Mesendoderm (in vitro differentiated cells): ENCODE data around the gene RBMS3.

Experiments used
- DNase-seq: peaks from one replicate; pipeline ENCODE4 v3.0.0; 2013
- H2AK5ac ChIP-seq: 2 replicates; pipeline ENCODE4 v1.6.1; 2013; ENCODE audit warnings: low read length, inconsistent platforms
- H2BK120ac ChIP-seq: 2 replicates; pipeline ENCODE4 v1.6.1; 2013; ENCODE audit warnings: low read depth, mild to moderate bottlenecking, low read length, moderate library complexity, mixed read lengths
- H2BK15ac ChIP-seq: replicated peaks from 2 replicates; pipeline ENCODE4 v1.6.1; 2013; ENCODE audit warnings: low read depth, mild to moderate bottlenecking, moderate library complexity
- H2BK5ac ChIP-seq: 2 replicates; pipeline ENCODE4 v1.6.1; 2013; ENCODE audit warnings: low read length, inconsistent platforms
- H3K18ac ChIP-seq: 2 replicates; pipeline ENCODE4 v1.6.1; 2013; ENCODE audit warnings: mild to moderate bottlenecking, low read length, mixed read lengths
- H3K23ac ChIP-seq: one replicate; pipeline ENCODE4 v1.6.1; 2013; ENCODE audit warnings: low read length
- H3K27ac ChIP-seq: 2 replicates; pipeline ENCODE4 v1.5.1; 2013; ENCODE audit warnings: low read depth, mild to moderate bottlenecking, inconsistent platforms, low read length, moderate library complexity
- H3K27me3 ChIP-seq: 2 replicates; pipeline ENCODE4 v1.6.1; 2013; ENCODE audit warnings: low read length, control low read depth, mild to moderate bottlenecking, inconsistent platforms; ENCODE audit not compliant: insufficient read depth, poor library complexity
- H3K36me3 ChIP-seq: 2 replicates; pipeline ENCODE4 v1.6.1; 2013; ENCODE audit warnings: low read length, inconsistent platforms; ENCODE audit not compliant: control insufficient read depth, insufficient read depth
- H3K4ac ChIP-seq: one replicate; pipeline ENCODE4 v1.6.1; 2013; ENCODE audit warnings: low read depth, mild to moderate bottlenecking, low read length, moderate library complexity
- H3K4me1 ChIP-seq: 2 replicates; pipeline ENCODE4 v1.6.1; 2013; ENCODE audit warnings: low read depth, low read length, inconsistent platforms; ENCODE audit not compliant: control insufficient read depth
- H3K4me2 ChIP-seq: 2 replicates; pipeline ENCODE4 v1.6.1; 2013; ENCODE audit warnings: low read length
- H3K4me3 ChIP-seq: 2 replicates; pipeline ENCODE4 v1.5.1; 2013; ENCODE audit warnings: mild to moderate bottlenecking, low read length
- H3K56ac ChIP-seq: one replicate; pipeline ENCODE4 v1.6.1; 2013; ENCODE audit warnings: low read length
- H3K79me1 ChIP-seq: 2 replicates; pipeline ENCODE4 v1.6.1; 2013; ENCODE audit warnings: low read length, inconsistent platforms
- H3K79me2 ChIP-seq: 2 replicates; pipeline ENCODE4 v1.6.1; 2013; ENCODE audit warnings: mild to moderate bottlenecking, low read length; ENCODE audit not compliant: control insufficient read depth, insufficient read depth
- H3K9ac ChIP-seq: 2 replicates; pipeline ENCODE4 v1.6.1; 2013; ENCODE audit warnings: low read length, inconsistent platforms
- H4K5ac ChIP-seq: one replicate; pipeline ENCODE4 v1.6.1; 2013; ENCODE audit warnings: low read length
- H4K8ac ChIP-seq: one replicate; pipeline ENCODE4 v1.6.1; 2013; ENCODE audit warnings: low read depth, mild to moderate bottlenecking, control low read depth, low read length, moderate library complexity
- WGBS: extraction: QIAGEN DNeasy Blood & Tissue Kit; methylation state at CpG from one replicate; pipeline ENCODE4 v1.1.7; 2013; ENCODE audit warnings: low lambda C conversion rate, missing lambda C conversion rate; ENCODE audit not compliant: insufficient coverage; ENCODE audit errors: extremely low coverage; 5-methylcytosine and 5-hydroxymethylcytosine counted together

The RBMS3 gene

DNA sequence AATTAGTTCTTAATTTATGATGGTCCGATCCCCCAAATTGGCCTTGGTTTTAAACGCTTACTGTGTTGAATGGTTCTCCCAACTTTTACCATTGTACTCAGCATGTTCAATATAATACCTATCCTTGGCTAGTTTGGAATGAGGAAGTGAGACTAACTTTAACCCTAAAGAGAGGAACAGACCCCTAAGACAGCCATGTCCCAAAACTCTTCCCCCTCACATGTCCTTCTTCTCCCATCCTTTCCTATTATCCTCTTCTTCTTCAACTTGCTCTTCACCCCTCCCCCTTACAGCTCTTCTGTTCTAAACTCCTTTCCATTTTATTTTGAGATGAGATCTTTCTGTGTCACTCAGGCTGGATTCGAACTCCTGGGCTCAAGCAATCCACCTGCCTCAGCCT is 116.5 kb downstream of the RBMS3 start:
- Histone ChIP-seq H3K4ac (no peak overlapping the region), H3K23ac (no peak overlapping the region), H3K36me3 (no peaks in the 10 kb centered on the region), H3K27me3 (no peaks in the 10 kb centered on the region), H3K4me1 (no peaks in the 10 kb centered on the region), H3K4me2 (no peak overlapping the region), H2AK5ac (no peak overlapping the region), H3K4me3 (no peak overlapping the region), H2BK120ac (no peak overlapping the region), H3K56ac (no peak overlapping the region), H3K9ac (no peak overlapping the region), H3K18ac (no peak overlapping the region), H3K79me2 (no peaks in the 10 kb centered on the region), H4K5ac (no peak overlapping the region), H2BK5ac (no peak overlapping the region), H4K8ac (no peak overlapping the region), H3K79me1 (no peaks in the 10 kb centered on the region), H3K27ac (no peak overlapping the region), H2BK15ac (no peak overlapping the region)
- no peak for DNase-seq
- no CpG with 5 or more reads among the region's 3 CpGs for WGBS

DNA sequence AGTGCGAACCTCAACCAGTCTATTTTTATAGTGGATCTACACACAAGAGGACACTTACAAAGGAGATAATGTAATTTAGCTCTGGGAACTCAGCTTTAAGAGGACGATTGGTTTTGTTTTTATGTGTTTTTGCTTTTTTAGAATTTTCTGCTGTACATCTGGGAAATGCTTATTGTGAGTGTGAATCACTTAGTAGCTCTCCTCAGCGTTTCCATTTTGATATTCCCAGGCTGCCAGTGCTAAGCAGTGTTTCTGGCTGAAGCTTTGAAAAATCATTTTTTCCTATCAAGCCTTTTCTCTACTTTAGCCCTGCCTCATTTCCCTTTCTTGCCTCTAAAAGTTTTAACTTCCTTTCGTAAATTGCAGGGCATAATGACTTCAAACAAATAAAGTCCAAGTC is 117.9 kb downstream of the RBMS3 start:
- H3K79me2 ChIP-seq = no peaks in the 10 kb centered on the region
- H2BK15ac ChIP-seq = no peak overlapping the region
- H3K9ac ChIP-seq = no peak overlapping the region
- no peak overlapping the region for H3K18ac ChIP-seq
- no peaks in the 10 kb centered on the region for H3K27me3 ChIP-seq
- no peak overlapping the region for H3K56ac ChIP-seq
- no peak overlapping the region for H3K4ac ChIP-seq
- no peak overlapping the region for H4K8ac ChIP-seq
- no peak overlapping the region for H3K27ac ChIP-seq
- H2BK5ac ChIP-seq = no peak overlapping the region
- H3K4me2 ChIP-seq = no peak overlapping the region
- H4K5ac ChIP-seq = no peak overlapping the region
- no peak overlapping the region for H3K4me3 ChIP-seq
- no peak overlapping the region for H2BK120ac ChIP-seq
- DNase-seq = no peak
- no peaks in the 10 kb centered on the region for H3K4me1 ChIP-seq
- no peak overlapping the region for H2AK5ac ChIP-seq
- no peaks in the 10 kb centered on the region for H3K79me1 ChIP-seq
- WGBS = no CpG with 5 or more reads among the region's 4 CpGs
- no peak overlapping the region for H3K23ac ChIP-seq
- H3K36me3 ChIP-seq = no peaks in the 10 kb centered on the region

DNA sequence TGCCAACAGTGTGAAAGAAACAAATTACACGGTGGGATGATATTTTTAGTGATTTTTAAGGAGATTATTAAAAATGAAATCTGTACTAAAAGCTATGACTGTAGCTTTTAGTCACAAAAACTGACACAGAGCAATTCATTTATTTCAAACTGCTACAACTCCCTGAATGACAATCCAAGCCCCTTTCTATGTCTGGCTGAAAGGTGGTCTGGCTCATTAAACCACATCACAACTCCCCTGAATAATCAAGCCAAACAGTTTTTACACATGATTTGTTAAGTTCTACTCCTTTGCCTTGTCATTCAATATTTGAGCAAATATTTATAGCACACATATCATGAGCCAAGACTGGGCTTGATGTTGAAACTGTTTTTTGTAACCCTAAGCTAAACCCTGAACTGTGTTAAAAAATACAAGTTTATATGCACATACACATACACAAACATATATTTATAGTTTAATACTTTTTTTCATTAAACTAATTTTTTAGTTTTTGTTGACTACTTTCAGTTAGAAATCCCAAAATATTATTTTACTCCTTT is 125.5 kb downstream of the RBMS3 start:
- no peak overlapping the region for H2BK120ac ChIP-seq
- H2AK5ac ChIP-seq = no peak overlapping the region
- H3K23ac ChIP-seq = no peak overlapping the region
- no peak overlapping the region for H4K8ac ChIP-seq
- no peak overlapping the region for H2BK5ac ChIP-seq
- WGBS = 100% methylated on average over 1 of the region's 1 CpG
- H2BK15ac ChIP-seq = no peak overlapping the region
- no peaks in the 10 kb centered on the region for H3K27me3 ChIP-seq
- no peak overlapping the region for H4K5ac ChIP-seq
- H3K36me3 ChIP-seq = no peaks in the 10 kb centered on the region
- H3K79me1 ChIP-seq = no peaks in the 10 kb centered on the region
- no peak overlapping the region for H3K4ac ChIP-seq
- no peaks in the 10 kb centered on the region for H3K79me2 ChIP-seq
- H3K27ac ChIP-seq = no peak overlapping the region
- no peaks in the 10 kb centered on the region for H3K4me1 ChIP-seq
- no peak overlapping the region for H3K18ac ChIP-seq
- H3K9ac ChIP-seq = no peak overlapping the region
- H3K4me2 ChIP-seq = no peak overlapping the region
- DNase-seq = no peak
- no peak overlapping the region for H3K56ac ChIP-seq
- no peak overlapping the region for H3K4me3 ChIP-seq

DNA sequence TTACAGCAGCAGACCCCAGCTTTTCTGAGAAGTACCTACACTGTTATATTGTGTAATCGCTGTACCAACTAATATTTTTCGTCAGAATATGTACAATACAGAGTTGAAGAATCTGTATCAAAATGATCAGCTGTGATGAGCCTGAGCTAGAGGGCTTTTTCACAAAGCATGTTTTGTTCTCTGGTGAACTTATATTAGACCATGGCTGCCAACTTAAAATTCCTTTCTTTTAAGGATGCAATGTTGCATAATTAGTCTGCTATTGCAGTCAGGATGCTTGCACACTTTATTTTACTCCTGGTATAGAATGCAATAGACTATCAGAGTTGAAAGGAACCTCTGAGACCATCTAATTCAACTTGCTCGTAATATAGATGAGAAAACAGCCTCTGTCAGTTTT is 127.8 kb downstream of the RBMS3 start:
- Histone ChIP-seq H4K8ac (no peak overlapping the region), H3K9ac (no peak overlapping the region), H3K27me3 (no peaks in the 10 kb centered on the region), H4K5ac (no peak overlapping the region), H2BK120ac (no peak overlapping the region), H3K79me1 (no peaks in the 10 kb centered on the region), H2AK5ac (no peak overlapping the region), H2BK5ac (no peak overlapping the region), H3K4me1 (no peaks in the 10 kb centered on the region), H3K79me2 (no peaks in the 10 kb centered on the region), H3K4ac (no peak overlapping the region), H3K56ac (no peak overlapping the region), H3K23ac (no peak overlapping the region), H3K4me2 (no peak overlapping the region), H2BK15ac (no peak overlapping the region), H3K27ac (no peak overlapping the region), H3K18ac (no peak overlapping the region), H3K4me3 (no peak overlapping the region), H3K36me3 (no peaks in the 10 kb centered on the region)
- no peak for DNase-seq
- WGBS = no CpG with 5 or more reads among the region's 3 CpGs

DNA sequence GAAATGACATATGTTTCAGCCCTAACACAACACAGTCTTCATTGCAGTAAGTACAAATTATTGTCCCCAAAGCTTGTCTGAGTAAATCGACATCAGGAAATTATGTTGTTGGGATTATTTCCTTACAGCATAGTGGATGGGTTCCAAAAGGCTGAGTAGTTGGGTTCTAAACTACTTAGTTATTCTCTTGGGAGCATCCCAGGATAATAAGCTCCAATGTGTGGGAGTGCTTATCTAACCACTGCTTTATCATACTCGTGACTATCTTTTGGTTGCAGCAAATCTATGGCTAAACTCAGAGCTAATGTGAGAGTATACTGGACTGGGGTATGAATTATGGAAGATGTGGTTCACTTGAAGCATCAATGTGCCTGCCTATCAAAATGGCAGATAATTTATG is 128.5 kb downstream of the RBMS3 start:
- H3K4me2 ChIP-seq = no peak overlapping the region
- no CpG with 5 or more reads among the region's 2 CpGs for WGBS
- no peak overlapping the region for H2AK5ac ChIP-seq
- no peaks in the 10 kb centered on the region for H3K79me1 ChIP-seq
- H4K5ac ChIP-seq = no peak overlapping the region
- H2BK5ac ChIP-seq = no peak overlapping the region
- H2BK120ac ChIP-seq = no peak overlapping the region
- H3K27ac ChIP-seq = no peak overlapping the region
- no peak overlapping the region for H3K18ac ChIP-seq
- H3K4ac ChIP-seq = no peak overlapping the region
- no peak overlapping the region for H3K23ac ChIP-seq
- no peak overlapping the region for H2BK15ac ChIP-seq
- H3K56ac ChIP-seq = no peak overlapping the region
- no peaks in the 10 kb centered on the region for H3K79me2 ChIP-seq
- no peak overlapping the region for H4K8ac ChIP-seq
- no peak overlapping the region for H3K9ac ChIP-seq
- H3K36me3 ChIP-seq = no peaks in the 10 kb centered on the region
- no peaks in the 10 kb centered on the region for H3K4me1 ChIP-seq
- DNase-seq = no peak
- no peaks in the 10 kb centered on the region for H3K27me3 ChIP-seq
- H3K4me3 ChIP-seq = no peak overlapping the region

GRCh38 chr3:29410220-29410619 is 129.3 kb downstream of the RBMS3 start:
- Histone ChIP-seq H3K27me3 (no peaks in the 10 kb centered on the region), H4K5ac (no peak overlapping the region), H3K23ac (no peak overlapping the region), H3K4ac (no peak overlapping the region), H4K8ac (no peak overlapping the region), H3K56ac (no peak overlapping the region), H3K18ac (no peak overlapping the region), H3K9ac (no peak overlapping the region), H3K79me2 (no peaks in the 10 kb centered on the region), H2BK120ac (no peak overlapping the region), H3K36me3 (no peaks in the 10 kb centered on the region), H3K4me3 (no peak overlapping the region), H3K79me1 (no peaks in the 10 kb centered on the region), H3K4me1 (no peaks in the 10 kb centered on the region), H2BK15ac (no peak overlapping the region), H3K4me2 (no peak overlapping the region), H2AK5ac (no peak overlapping the region), H3K27ac (no peak overlapping the region), H2BK5ac (no peak overlapping the region)
- WGBS = no CpG with 5 or more reads among the region's 3 CpGs
- no peak for DNase-seq
